ENCODE results near the gene KRT85.

- TF ChIP-seq POLR2A (IDR thresholded peaks at IDR 0.05; ENCODE audit: low read length) (no peak), GATA1 (IDR thresholded peaks at IDR 0.05; ENCODE audit: low read depth, low read length) (no peak)
These were observed 36.2 kb downstream of the KRT85 start for GRCh38 chr12:52331039-52331438.
